SU-DHL-6 (cell line): Measurements from ENCODE around the gene ITPK1.

Experiments used
- H2AFZ ChIP-seq: fragments of 200-600 bp; sonication (generic); 2 replicates; pipeline ENCODE4 v1.6.1; 2014; ENCODE audit warnings: low read depth, mild to moderate bottlenecking, moderate library complexity, mixed read lengths, antibody characterized with exemption, low read length; ENCODE audit not compliant: severe bottlenecking
- H3F3A ChIP-seq: fragments of 200-600 bp; shearing (Covaris generic); 2 replicates; pipeline ENCODE4 v1.6.0; 2016; ENCODE audit warnings: antibody characterized with exemption, mild to moderate bottlenecking; ENCODE audit not compliant: insufficient read depth
- H3K27ac ChIP-seq: fragments of 200-600 bp; sonication (generic); 2 replicates; pipeline ENCODE4 v1.5.1; 2016; ENCODE audit warnings: low read depth, mild to moderate bottlenecking, low read length, moderate library complexity, mixed read lengths
- H3K27me3 ChIP-seq: fragments of 200-600 bp; sonication (generic), shearing (Covaris generic); 2 replicates; pipeline ENCODE4 v1.6.0; 2014; ENCODE audit warnings: mild to moderate bottlenecking, low read length
- H3K36me3 ChIP-seq: fragments of 200-600 bp; sonication (generic); 2 replicates; pipeline ENCODE4 v1.6.1; 2014; ENCODE audit warnings: mild to moderate bottlenecking, low read length, mixed read lengths
- H3K4me2 ChIP-seq: fragments of 300-600, 200-600 bp; shearing (Covaris generic), sonication (generic); 2 replicates; pipeline ENCODE4 v1.6.0; 2014; ENCODE audit warnings: low read length, low read depth, mild to moderate bottlenecking; ENCODE audit not compliant: poor library complexity, severe bottlenecking
- H3K4me3 ChIP-seq: fragments of 200-600 bp; sonication (generic); 2 replicates; pipeline ENCODE4 v1.5.1; 2014; ENCODE audit warnings: antibody characterized with exemption, low read length, mild to moderate bottlenecking, mixed read lengths; ENCODE audit not compliant: insufficient read depth, poor library complexity, severe bottlenecking
- H3K79me2 ChIP-seq: fragments of 200-600 bp; sonication (generic); 2 replicates; pipeline ENCODE4 v1.6.1; 2014; ENCODE audit warnings: mild to moderate bottlenecking, low read length, moderate library complexity; ENCODE audit not compliant: insufficient read depth
- H3K9ac ChIP-seq: fragments of 200-600 bp; sonication (generic); 2 replicates; pipeline ENCODE4 v1.7.0; 2014; ENCODE audit warnings: mild to moderate bottlenecking, low read length
- H3K9me2 ChIP-seq: fragments of 200-600 bp; sonication (generic); replicated peaks from 2 replicates; pipeline ENCODE4 v1.6.1; 2014; ENCODE audit warnings: low read length; ENCODE audit not compliant: insufficient read depth
- H3K9me3 ChIP-seq: fragments of 200-600 bp; sonication (generic); 2 replicates; pipeline ENCODE4 v1.6.1; 2014; ENCODE audit warnings: low read length, mixed read lengths; ENCODE audit not compliant: insufficient read depth
- H4K20me1 ChIP-seq: fragments of 200-600 bp; sonication (generic); 2 replicates; pipeline ENCODE4 v1.6.1; 2014; ENCODE audit warnings: low read depth, mild to moderate bottlenecking, antibody characterized with exemption, low read length, moderate library complexity, mixed read lengths
- CTCF ChIP-seq: fragments of 200-600 bp; sonication (generic); IDR thresholded peaks from one replicate; pipeline ENCODE4 v1.5.1; 2017; ENCODE audit warnings: antibody characterized with exemption, mild to moderate bottlenecking, low read length, moderate library complexity; ENCODE audit not compliant: insufficient read depth, poor library complexity, severe bottlenecking
- EZH2phosphoT487 ChIP-seq: fragments of 200-600 bp; sonication (generic), shearing (Covaris generic); conservative IDR thresholded peaks from 2 replicates; pipeline ENCODE4 v1.6.1; 2018; ENCODE audit warnings: mild to moderate bottlenecking, antibody characterized with exemption, low read length, moderate library complexity, mixed read lengths

The ITPK1 gene

DNA sequence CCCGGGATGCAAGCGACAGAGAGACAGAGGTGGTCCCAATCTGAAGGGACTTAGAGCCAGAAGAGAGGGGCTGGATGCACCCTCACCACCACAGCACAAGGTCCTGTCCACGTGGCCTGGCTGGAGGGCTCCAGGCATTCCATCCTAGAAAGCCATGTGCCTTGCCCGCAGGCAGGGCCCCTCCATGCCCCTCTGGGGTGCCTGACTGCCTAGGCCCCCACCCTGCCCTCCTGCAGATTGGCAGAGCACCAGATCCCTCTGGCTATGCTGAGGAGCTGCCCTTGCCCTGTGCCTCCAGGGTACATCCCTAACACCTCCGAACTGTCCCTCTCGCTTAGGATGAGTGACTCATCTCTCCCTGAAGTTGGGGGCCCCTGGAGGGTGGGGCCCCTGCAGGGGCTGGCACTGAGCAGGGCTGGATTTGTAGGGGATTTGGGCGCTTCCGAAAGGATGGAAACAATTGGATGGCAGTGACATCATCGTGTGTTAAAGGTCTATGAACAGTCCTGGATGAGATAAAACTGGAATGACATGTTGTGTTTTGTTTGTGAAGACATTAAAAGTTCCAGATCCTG is 141.8 kb downstream of the ITPK1 start:
- Histone ChIP-seq H3K79me2 (no peaks in the 10 kb centered on the region), H3K9me3 (peaks cover 25% of the 10 kb centered on the region), H3K27ac (no peak overlapping the region), H3K27me3 (no peaks in the 10 kb centered on the region), H2AFZ (no peak overlapping the region), H3K9ac (no peak overlapping the region), H3K36me3 (no peaks in the 10 kb centered on the region), H3F3A (no peaks in the 10 kb centered on the region), H3K9me2 (no peaks in the 10 kb centered on the region), H4K20me1 (no peaks in the 10 kb centered on the region), H3K4me2 (no peak overlapping the region), H3K4me3 (no peak overlapping the region)
- TF ChIP-seq EZH2phosphoT487 (no peak), CTCF (no peak)

DNA sequence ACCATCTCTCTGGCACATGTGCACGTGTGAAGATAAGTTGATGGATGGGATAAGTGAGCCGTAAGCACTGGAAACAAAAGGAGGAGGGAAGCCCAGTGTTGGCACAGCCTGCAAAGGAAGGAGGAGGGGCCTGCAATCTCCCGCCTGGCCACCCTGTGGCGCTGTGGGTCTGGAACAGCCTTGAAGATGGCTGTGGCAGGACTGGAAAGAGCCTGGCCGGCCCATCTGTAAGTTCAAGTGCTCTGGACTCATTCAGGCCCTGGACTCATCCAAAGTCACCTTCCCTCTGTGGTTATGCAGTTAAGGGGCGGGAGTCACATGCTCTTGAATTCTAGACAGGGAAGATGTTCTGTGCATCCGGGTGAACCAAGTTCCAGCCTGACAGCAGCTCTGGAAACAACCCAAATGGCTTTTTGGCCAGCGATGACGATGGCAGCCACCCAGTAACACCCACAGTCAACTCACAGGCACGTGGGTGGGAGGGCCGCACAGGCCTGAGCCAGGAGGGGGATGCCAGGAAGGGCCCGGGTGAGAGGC is 142.4 kb downstream of the ITPK1 start:
- Histone ChIP-seq H3K4me3 (no peak overlapping the region), H2AFZ (no peak overlapping the region), H3K9me3 (peaks cover 19% of the 10 kb centered on the region; the same call in 1 of the 2 replicates), H3K4me2 (no peak overlapping the region), H3K36me3 (no peaks in the 10 kb centered on the region), H3K79me2 (no peaks in the 10 kb centered on the region), H3F3A (no peaks in the 10 kb centered on the region), H3K9me2 (no peaks in the 10 kb centered on the region), H3K27me3 (no peaks in the 10 kb centered on the region), H3K27ac (no peak overlapping the region), H4K20me1 (no peaks in the 10 kb centered on the region), H3K9ac (no peak overlapping the region)
- TF ChIP-seq EZH2phosphoT487 (no peak), CTCF (peak; percentile 22)

GRCh38 chr14:92971601-92972180 is 144.0 kb downstream of the ITPK1 start:
- H3K9me3 ChIP-seq: peaks cover 6% of the 10 kb centered on the region; the same call in 1 of the 2 replicates
- no peak overlapping the region for H3K4me3 ChIP-seq
- no peak overlapping the region for H3K9ac ChIP-seq
- H3K4me2 ChIP-seq: no peak overlapping the region
- H3K27me3 ChIP-seq: no peaks in the 10 kb centered on the region
- H3K36me3 ChIP-seq: no peaks in the 10 kb centered on the region
- H3F3A ChIP-seq: no peaks in the 10 kb centered on the region
- no peak for TF ChIP-seq CTCF
- TF ChIP-seq EZH2phosphoT487: no peak
- no peaks in the 10 kb centered on the region for H3K9me2 ChIP-seq
- H2AFZ ChIP-seq: no peak overlapping the region
- no peaks in the 10 kb centered on the region for H3K79me2 ChIP-seq
- no peak overlapping the region for H3K27ac ChIP-seq
- no peaks in the 10 kb centered on the region for H4K20me1 ChIP-seq
